Measurements from ENCODE around the gene PHYHD1.

PHYHD1 gene

DNA sequence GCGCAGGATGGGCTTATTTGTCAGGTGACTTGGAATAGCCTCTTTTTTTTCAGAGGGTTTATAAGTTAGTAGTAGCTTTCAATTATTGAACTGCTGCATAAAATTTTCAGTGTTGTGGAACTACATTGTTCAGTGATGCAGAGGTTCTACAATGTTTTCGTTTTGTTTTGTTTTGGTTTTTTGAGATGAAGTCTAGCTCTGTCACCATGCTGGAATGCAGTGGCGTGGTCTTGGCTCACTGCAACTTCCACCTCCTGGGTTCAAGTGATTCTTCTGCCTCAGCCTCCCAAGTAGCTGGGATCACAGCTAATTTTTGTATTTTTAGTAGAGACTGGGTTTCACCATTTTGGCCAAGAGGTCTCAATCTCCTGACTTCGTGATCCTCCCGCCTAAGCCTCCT, 48.7 kb downstream of the PHYHD1 start:
- no peak overlapping the region for H3K27ac Mint-ChIP-seq
- no peaks in the 10 kb centered on the region for H3K9me3 Mint-ChIP-seq
- no peak overlapping the region for H3K4me3 Mint-ChIP-seq
- DNase-seq (no peak), ATAC-seq (no peak)
- no peaks in the 10 kb centered on the region for H3K27me3 Mint-ChIP-seq
- no peaks in the 10 kb centered on the region for H3K4me1 Mint-ChIP-seq

GRCh38 chr9:128972956-128973355, 52.2 kb downstream of the PHYHD1 start:
- Mint-ChIP-seq H3K9me3 (no peaks in the 10 kb centered on the region), H3K4me1 (no peaks in the 10 kb centered on the region), H3K4me3 (no peak overlapping the region), H3K27ac (no peak overlapping the region), H3K27me3 (no peaks in the 10 kb centered on the region)
- DNase-seq (no peak), ATAC-seq (no peak)

DNA sequence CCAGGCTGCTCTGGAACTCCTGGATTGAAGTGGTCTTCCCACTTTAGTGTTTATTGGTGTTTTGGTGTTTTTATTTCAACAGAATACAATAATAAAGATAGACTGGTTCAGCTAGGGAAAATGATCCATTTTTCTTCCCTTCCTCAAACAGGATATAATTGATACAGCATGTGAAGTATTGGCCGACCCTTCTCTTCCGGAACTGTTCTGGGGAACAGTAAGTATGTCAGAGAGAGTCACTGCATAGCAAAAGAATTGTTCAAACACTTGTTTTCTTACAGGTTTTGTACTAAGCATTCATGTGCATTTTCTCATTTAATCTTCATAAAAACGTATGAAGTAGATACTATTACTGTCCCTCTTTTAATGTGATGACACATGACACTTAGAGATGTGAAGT, 58.3 kb downstream of the PHYHD1 start:
- Mint-ChIP-seq H3K27me3 (no peaks in the 10 kb centered on the region), H3K4me3 (no peak overlapping the region), H3K27ac (no peak overlapping the region), H3K9me3 (no peaks in the 10 kb centered on the region), H3K4me1 (no peaks in the 10 kb centered on the region)
- ATAC-seq (no peak), DNase-seq (no peak)

DNA sequence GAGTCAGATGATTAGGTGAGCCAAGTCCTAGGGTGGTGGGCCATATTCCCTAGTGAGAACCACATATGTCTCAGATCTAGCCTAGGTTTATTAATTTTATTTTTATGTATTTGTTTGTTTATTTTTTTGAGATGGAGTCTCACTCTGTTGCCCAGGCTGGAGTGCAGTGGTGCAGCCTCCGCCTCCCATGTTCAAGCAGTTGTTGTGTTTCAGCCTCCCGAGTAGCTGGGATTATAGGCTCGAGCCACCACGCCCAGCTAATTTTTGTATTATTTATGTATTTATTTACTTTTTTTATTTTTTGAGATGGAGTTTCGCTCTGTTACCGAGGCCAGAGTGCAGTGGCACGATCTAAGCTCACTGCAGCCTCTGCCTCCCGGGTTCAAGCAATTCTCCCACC, 62.8 kb downstream of the PHYHD1 start:
- ATAC-seq (no peak), DNase-seq (no peak)
- no peak overlapping the region for H3K4me3 Mint-ChIP-seq
- no peaks in the 10 kb centered on the region for H3K9me3 Mint-ChIP-seq
- H3K27me3 Mint-ChIP-seq = no peaks in the 10 kb centered on the region
- H3K27ac Mint-ChIP-seq = no peak overlapping the region
- H3K4me1 Mint-ChIP-seq = no peaks in the 10 kb centered on the region

DNA sequence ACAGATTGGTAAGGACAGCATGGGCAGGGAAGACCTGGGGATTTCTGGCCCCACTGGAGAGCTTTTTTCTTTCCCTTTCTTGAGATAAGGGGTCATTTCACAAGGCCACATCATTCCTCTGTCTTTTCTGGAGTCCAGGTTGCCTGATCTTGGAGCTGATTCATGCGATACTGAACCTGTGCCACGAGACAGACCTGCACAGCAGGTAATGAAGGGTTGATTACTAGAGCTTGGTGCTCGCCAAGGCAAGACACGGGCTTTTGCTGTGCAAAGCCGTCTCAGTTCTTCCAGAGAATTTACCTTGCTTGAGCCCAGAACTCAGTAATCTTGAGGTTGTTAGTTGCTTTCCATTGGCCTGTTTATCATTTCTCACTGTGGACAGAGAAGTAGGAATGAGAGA, 65.9 kb downstream of the PHYHD1 start:
- Mint-ChIP-seq H3K4me1 (no peaks in the 10 kb centered on the region), H3K27me3 (no peaks in the 10 kb centered on the region), H3K4me3 (no peak overlapping the region), H3K9me3 (no peaks in the 10 kb centered on the region), H3K27ac (peak overlapping the region in 1 of 2 donors; percentile 52)
- DNase-seq (no peak), ATAC-seq (no peak)

GRCh38 chr9:128987805-128988204, 67.0 kb downstream of the PHYHD1 start:
- Mint-ChIP-seq H3K27me3 (no peaks in the 10 kb centered on the region), H3K4me1 (no peaks in the 10 kb centered on the region), H3K4me3 (no peak overlapping the region), H3K9me3 (no peaks in the 10 kb centered on the region), H3K27ac (peak overlapping the region in 1 of 2 donors; percentile 8)
- DNase-seq (no peak), ATAC-seq (no peak)
